ENCODE measurements around the gene CHSY1. TPM values are rescaled to one million over a fixed set of nuclear protein-coding genes. Genes with fewer than 3 reads are reported as not detected.

Gene CHSY1
- total and polyA plus RNA-seq, 2 donors (not counting 1 experiment from before 2014, with no cell fraction given) = 4.7 to 20.3 TPM

- WGBS (ENCODE audit: insufficient coverage) = under 1% methylated on average over 150 of the region's 150 CpGs
- peaks cover 0 to 4% (median 0%) of the 10 kb centered on the region in 4 experiments for H3K27me3 ChIP-seq (replicated peaks in 1 of 4; ENCODE audit: control extremely low read depth in 1 of 4, control insufficient read depth in 3 of 4, insufficient read depth in 4 of 4, low read length in 3 of 4)
- TF ChIP-seq EZH2 (IDR thresholded peaks at IDR 0.05; ENCODE audit: borderline replicate concordance, insufficient read depth, low read depth, low read length, poor library complexity, severe bottlenecking) (no peak), CTCF (IDR thresholded peaks at IDR 0.05) (no peak)
- H3K36me3 ChIP-seq (replicated peaks in 1 of 2; ENCODE audit: control extremely low read depth in 1 of 2, control insufficient read depth in 1 of 2, extremely low read depth in 1 of 2, insufficient read depth in 2 of 2, low read length in 1 of 2) = no peaks in the 10 kb centered on the region
- Mint-ChIP-seq H3K9me3 (ENCODE audit: insufficient read depth) (no peaks in the 10 kb centered on the region), H3K27me3 (no peaks in the 10 kb centered on the region), H3K27ac (peak overlapping the region; percentile 96), H3K4me1 (peaks cover 40% of the 10 kb centered on the region), H3K4me3 (peak overlapping the region; percentile 93)
- ChIA-PET POLR2A (interaction anchor here (0.6 to 1.8 kb wide), 5 partner anchors 9 to 473 kb away, joined by 3 to 10 read pairs (median 4); partner anchors contain the start of genes LRRK1, SNRPA1 and TARS3), CTCF (interaction anchor here (0.6 to 9.3 kb wide), 12 partner anchors 8 to 243 kb away, joined by 3 to 138 read pairs (median 4); no protein-coding TSS in a partner anchor)
- H3K79me2 ChIP-seq (ENCODE audit: control insufficient read depth, insufficient read depth, low read length) = peaks cover 54% of the 10 kb centered on the region
- DNase-seq (peak; percentile 52), ATAC-seq (ENCODE audit: low read depth) (peak; percentile 44)
- intact Hi-C loops (cut with micrococcal nuclease) = loop anchor here (1.0 kb wide), 2 partner anchors 12 to 649 kb away; partner anchors contain the start of genes ASB7 and LINS1
- peaks cover 18% of the 10 kb centered on the region for H4K20me1 ChIP-seq (ENCODE audit: control insufficient read depth, insufficient read depth, low read length, poor library complexity, severe bottlenecking)
- H3K4me1 ChIP-seq (ENCODE audit: control insufficient read depth in 2 of 2, insufficient read depth in 2 of 2, low read length in 2 of 2) = peaks cover 39 to 41% of the 10 kb centered on the region in 2 donors
- H2AFZ ChIP-seq (ENCODE audit: insufficient read depth, low read depth, low read length, poor library complexity, severe bottlenecking) = peak overlapping the region; percentile 89
- peak overlapping the region; percentile 75 for H3K9ac ChIP-seq (ENCODE audit: low read length)
- peak overlapping the region; percentile 13 to 51 for H3K27ac ChIP-seq (ENCODE audit: low read length in 2 of 2)
- no peaks in the 10 kb centered on the region for H3K9me3 ChIP-seq (ENCODE audit: control extremely low read depth in 1 of 3, control insufficient read depth in 2 of 3, insufficient read depth in 1 of 3, low read length in 2 of 3)
- H3K4me2 ChIP-seq (replicated peaks; ENCODE audit: low read depth, low read length, poor library complexity, severe bottlenecking) = peak overlapping the region; percentile 96
- peak overlapping the region; percentile 43 to 81 (median 62) for H3K4me3 ChIP-seq (ENCODE audit: control extremely low read depth in 1 of 5, extremely low read depth in 1 of 5, insufficient read depth in 1 of 5, low read depth in 2 of 5, low read length in 4 of 5)
Measured at GRCh38 chr15:101250873-101251829, 697 bp downstream of the CHSY1 start.
